SK-N-SH (cell line): ENCODE data around the gene EIPR1.

Experiments used
- CTCF ChIP-seq: fragments of 200-600 bp; sonication (generic); IDR thresholded peaks from 2 replicates; pipeline ENCODE4 v1.6.1; 2017; ENCODE audit warnings: antibody characterized with exemption, mild to moderate bottlenecking, moderate library complexity
- EZH2phosphoT487 ChIP-seq: fragments of 200-600 bp; sonication (generic); IDR thresholded peaks from 2 replicates; pipeline ENCODE4 v1.6.1; 2017; ENCODE audit warnings: low read depth, mixed run types, mild to moderate bottlenecking, antibody characterized with exemption, moderate library complexity, borderline replicate concordance
- FOSL2 ChIP-seq: IDR thresholded peaks from 2 replicates; pipeline ENCODE4 v1.4.0; 2012; ENCODE audit warnings: low read depth, mild to moderate bottlenecking, moderate library complexity, borderline replicate concordance
- NRF1 ChIP-seq: IDR thresholded peaks from 2 replicates; pipeline ENCODE4 v1.6.1; 2012; ENCODE audit warnings: low read depth, mild to moderate bottlenecking, low read length
- POLR2AphosphoS5 ChIP-seq: IDR thresholded peaks from 2 replicates; pipeline ENCODE4 v1.6.1; 2012; ENCODE audit warnings: low read depth, low read length
- RAD21 ChIP-seq: IDR thresholded peaks from 2 replicates; pipeline ENCODE4 v1.6.1; 2012; ENCODE audit warnings: mild to moderate bottlenecking, low read length
- RCOR1 ChIP-seq: fragments of 150-350 bp; IDR thresholded peaks from 2 replicates; pipeline ENCODE4 v1.6.1; 2017; ENCODE audit warnings: antibody characterized with exemption, low read length
- SMC3 ChIP-seq: IDR thresholded peaks from 2 replicates; pipeline ENCODE4 v1.6.1; 2012; ENCODE audit warnings: low read depth, low read length, improper control_type of control experiment
- TAF1 ChIP-seq: IDR thresholded peaks from 2 replicates; pipeline ENCODE4 v1.6.1; 2012; ENCODE audit warnings: low read depth, mild to moderate bottlenecking, low read length, moderate library complexity, borderline replicate concordance
- USF1 ChIP-seq: IDR thresholded peaks from 2 replicates; pipeline ENCODE4 v1.4.0; 2012; ENCODE audit warnings: low read depth, borderline replicate concordance
- YY1 ChIP-seq: IDR thresholded peaks from 2 replicates; pipeline ENCODE4 v1.4.0; 2012; ENCODE audit warnings: low read depth, mild to moderate bottlenecking

- TF ChIP-seq CTCF (no peak), TAF1 (no peak), USF1 (no peak), YY1 (no peak), FOSL2 (no peak), SMC3 (no peak), POLR2AphosphoS5 (no peak), NRF1 (no peak), RAD21 (no peak), RCOR1 (no peak), EZH2phosphoT487 (no peak)
Measured at GRCh38 chr2:3207091-3207491, 170.5 kb downstream of the EIPR1 start.
